Gastroesophageal sphincter (tissue), 4 donors: ENCODE measurements around the gene METAP1D. TPM values are rescaled to one million over a fixed set of nuclear protein-coding genes. Genes with fewer than 3 reads are reported as not detected.

ENCODE experiments used
- ATAC-seq: fragments of 150-250 bp; one replicate; pipeline ENCODE4 v1.9.1; 2016; ENCODE audit warnings: mild to moderate bottlenecking, moderate library complexity
- H3K27ac ChIP-seq, 4 donors: fragments of 200-600 bp; sonication (generic) in 3 of 4; 1 replicate in 3 of 4; 2 replicates in 1 of 4; pipeline ENCODE4 v1.5.1; 2016 to 2019
- H3K27me3 ChIP-seq: fragments of 200-600 bp; sonication (generic); one replicate; pipeline ENCODE4 v1.5.1; 2019
- H3K36me3 ChIP-seq, 2 donors: fragments of 200-600 bp; sonication (generic); one replicate each; pipeline ENCODE4 v1.5.1; 2019; ENCODE audit warnings: control low read depth in 1 of 2
- H3K4me1 ChIP-seq, 3 donors: fragments of 200-600 bp; sonication (generic); 1 replicate in 2 of 3; 2 replicates in 1 of 3; pipeline ENCODE4 v1.5.1; 2016 to 2019; ENCODE audit warnings: control low read depth in 2 of 3
- H3K4me3 ChIP-seq, 2 donors: fragments of 200-600 bp; sonication (generic); one replicate each; pipeline ENCODE4 v1.5.1; 2019; ENCODE audit warnings: mild to moderate bottlenecking in 1 of 2, moderate library complexity in 1 of 2
- H3K9me3 ChIP-seq, 3 donors: fragments of 200-600 bp; sonication (generic); one replicate each; pipeline ENCODE4 v1.5.1; 2017 to 2019; ENCODE audit warnings: control low read depth in 2 of 3
- EP300 ChIP-seq: sonication (generic); formaldehyde crosslinking; IDR thresholded peaks from one replicate; pipeline ENCODE4 v1.6.1; 2017; ENCODE audit warnings: antibody characterized with exemption, mild to moderate bottlenecking
- POLR2A ChIP-seq, 2 donors: fragments of 450-650 bp; IDR thresholded peaks; one replicate each; pipeline ENCODE4 v1.6.1; 2017; ENCODE audit warnings: antibody characterized with exemption in 2 of 2, mild to moderate bottlenecking in 2 of 2, moderate library complexity in 1 of 2
- POLR2AphosphoS5 ChIP-seq: sonication (generic); formaldehyde crosslinking; IDR thresholded peaks from one replicate; pipeline ENCODE4 v1.6.1; 2017; ENCODE audit warnings: antibody characterized with exemption
- WGBS, 2 donors: methylation state at CpG; one replicate each; pipeline ENCODE4 v1.1.5; 2018; ENCODE audit warnings: low coverage in 1 of 2; 5-methylcytosine and 5-hydroxymethylcytosine counted together
- total RNA-seq, 4 donors: library from RNA; depleted of rRNA; stranded (reverse); fragments of >200 nt; gene quantifications; one replicate each; pipeline ENCODE4 v1.1.0, GENCODE V29; 2016
- TF ChIP-seq, protein P1 (sequence below), 4 experiments: fragments of 200-600 bp in 2 of 4; fragments of 450-650 bp in 2 of 4; sonication (generic) in 1 of 4; IDR thresholded peaks; one replicate each; pipeline ENCODE4 v1.5.1; 2017 to 2019; ENCODE audit warnings: antibody characterized with exemption in 4 of 4, mild to moderate bottlenecking in 2 of 4, moderate library complexity in 2 of 4

METAP1D gene
- total RNA-seq, 4 donors from 2014 or later, result 1.8 to 9.2 (median 4.2) TPM

DNA sequence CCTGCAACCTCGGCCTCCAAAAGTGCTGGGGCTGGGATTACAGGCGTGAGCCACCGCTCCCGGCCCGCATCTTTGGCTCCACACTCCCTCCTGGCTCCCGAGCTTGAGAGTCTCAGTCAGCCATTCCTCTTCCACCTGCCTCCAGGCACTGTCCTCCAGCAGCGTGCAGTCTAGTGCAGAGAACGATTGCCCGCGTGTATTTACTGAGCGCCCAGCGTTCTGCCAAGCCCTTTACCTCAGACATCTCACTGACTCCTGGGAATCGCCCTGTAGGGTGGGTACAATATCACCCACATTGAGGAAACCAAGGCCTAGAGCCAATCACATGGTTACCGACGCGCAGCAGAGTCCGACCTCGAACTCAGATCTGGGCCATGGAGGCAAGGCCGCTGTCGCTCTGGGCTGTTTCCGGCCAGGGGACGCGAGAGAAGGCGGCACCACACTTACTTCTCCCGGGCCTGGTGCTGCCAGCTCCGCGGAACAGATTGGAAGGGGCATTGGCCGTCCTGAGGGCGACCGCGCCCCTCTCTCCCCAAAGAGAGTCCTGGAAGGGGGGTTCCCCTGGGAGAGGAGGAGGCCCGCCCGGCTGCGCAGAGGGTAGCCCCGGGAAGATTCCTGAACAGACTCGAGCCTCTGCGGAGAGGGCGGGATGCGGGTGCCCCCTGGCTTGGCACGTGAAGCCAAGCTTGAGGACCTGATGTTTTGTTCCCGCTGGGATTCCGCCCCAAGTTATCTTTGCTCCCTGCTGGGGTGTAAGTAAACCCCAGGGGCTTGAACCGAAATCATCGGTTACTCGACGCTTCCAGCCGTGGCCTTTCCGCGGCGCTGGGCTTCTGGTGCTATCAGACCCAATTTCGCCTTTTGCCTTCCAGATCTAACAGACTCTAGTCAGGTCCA is 108.2 kb downstream of the METAP1D start:
- H3K27ac ChIP-seq, result no peak overlapping the region
- no peaks in the 10 kb centered on the region for H3K9me3 ChIP-seq
- H3K4me3 ChIP-seq, result no peak overlapping the region
- ATAC-seq, result no peak
- peaks cover 84% of the 10 kb centered on the region for H3K27me3 ChIP-seq
- H3K36me3 ChIP-seq, result no peaks in the 10 kb centered on the region
- H3K4me1 ChIP-seq, result peaks cover 0 to 36% (median 11%) of the 10 kb centered on the region in 3 donors
- TF ChIP-seq POLR2A (IDR thresholded peaks at IDR 0.05) (no peak), POLR2AphosphoS5 (no peak), EP300 (no peak)
- TF ChIP-seq, protein P1, sequence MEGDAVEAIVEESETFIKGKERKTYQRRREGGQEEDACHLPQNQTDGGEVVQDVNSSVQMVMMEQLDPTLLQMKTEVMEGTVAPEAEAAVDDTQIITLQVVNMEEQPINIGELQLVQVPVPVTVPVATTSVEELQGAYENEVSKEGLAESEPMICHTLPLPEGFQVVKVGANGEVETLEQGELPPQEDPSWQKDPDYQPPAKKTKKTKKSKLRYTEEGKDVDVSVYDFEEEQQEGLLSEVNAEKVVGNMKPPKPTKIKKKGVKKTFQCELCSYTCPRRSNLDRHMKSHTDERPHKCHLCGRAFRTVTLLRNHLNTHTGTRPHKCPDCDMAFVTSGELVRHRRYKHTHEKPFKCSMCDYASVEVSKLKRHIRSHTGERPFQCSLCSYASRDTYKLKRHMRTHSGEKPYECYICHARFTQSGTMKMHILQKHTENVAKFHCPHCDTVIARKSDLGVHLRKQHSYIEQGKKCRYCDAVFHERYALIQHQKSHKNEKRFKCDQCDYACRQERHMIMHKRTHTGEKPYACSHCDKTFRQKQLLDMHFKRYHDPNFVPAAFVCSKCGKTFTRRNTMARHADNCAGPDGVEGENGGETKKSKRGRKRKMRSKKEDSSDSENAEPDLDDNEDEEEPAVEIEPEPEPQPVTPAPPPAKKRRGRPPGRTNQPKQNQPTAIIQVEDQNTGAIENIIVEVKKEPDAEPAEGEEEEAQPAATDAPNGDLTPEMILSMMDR (IDR thresholded peaks at IDR 0.05), result no peak
- 11 to 15% methylated on average over 11 to 13 of the region's 51 CpGs for WGBS, 2 donors

DNA sequence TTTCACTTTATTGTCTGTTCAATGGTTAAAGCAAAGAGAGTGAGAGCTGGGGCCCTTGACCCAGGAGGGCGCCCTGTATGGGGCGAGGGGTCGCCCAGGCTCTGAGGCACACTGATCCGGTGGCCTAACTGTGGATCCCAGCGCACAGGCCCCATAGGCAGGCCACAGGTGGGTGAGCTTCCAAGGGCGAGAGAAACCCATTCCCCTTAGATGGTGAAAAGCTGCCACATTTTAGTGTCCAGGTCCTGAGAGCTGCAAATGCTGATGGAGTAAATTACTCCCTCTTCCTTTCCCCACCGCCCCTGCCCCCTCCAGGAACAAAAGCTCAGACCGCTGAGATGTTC is 108.8 kb downstream of the METAP1D start:
- Histone ChIP-seq H3K27ac (no peak overlapping the region), H3K4me3 (no peak overlapping the region), H3K36me3 (no peaks in the 10 kb centered on the region), H3K4me1 (peaks cover 0 to 30% (median 11%) of the 10 kb centered on the region in 3 donors), H3K9me3 (no peaks in the 10 kb centered on the region), H3K27me3 (peaks cover 77% of the 10 kb centered on the region)
- TF ChIP-seq, protein P1 (IDR thresholded peaks at IDR 0.05), result no peak
- TF ChIP-seq POLR2A (IDR thresholded peaks at IDR 0.05) (no peak), EP300 (no peak), POLR2AphosphoS5 (no peak)
- WGBS, 2 donors, result 20% methylated on average over 1 of the region's 8 CpGs; no CpG with 5 or more reads in 1 of the 2 donors
- ATAC-seq, result no peak

DNA sequence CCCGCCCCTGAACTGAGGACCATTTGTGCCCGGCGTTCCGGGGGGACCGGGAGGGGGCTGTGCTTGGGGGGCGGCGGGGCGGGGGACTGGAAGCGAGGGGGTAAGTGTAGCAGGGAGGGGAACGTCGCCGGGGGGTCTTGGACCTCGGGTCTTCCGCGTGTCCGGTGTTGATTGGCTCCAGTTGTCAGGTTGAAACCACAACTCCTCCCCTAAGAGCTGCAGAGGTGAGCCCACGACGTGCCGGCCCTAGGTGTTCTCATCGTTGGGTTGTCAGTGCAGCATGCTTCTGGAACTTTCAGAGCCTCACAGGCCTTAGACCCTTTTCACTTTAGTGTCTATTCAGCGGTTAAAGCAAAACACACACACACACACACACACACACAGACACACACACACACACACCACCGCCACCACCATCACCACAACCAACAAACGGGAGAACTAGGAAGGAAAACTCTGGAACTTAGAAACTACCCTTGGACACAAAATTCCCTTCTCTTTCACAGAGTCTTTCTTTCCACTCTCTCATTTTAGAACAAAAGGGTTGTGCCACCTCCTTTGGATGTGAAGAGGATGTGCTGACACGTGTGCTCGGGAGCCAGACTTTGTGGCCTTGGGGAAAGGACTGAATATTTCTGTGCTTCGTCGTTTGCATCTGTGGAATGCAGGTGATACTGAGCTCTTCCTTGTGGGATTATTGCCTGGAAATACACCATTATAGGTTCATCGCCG is 109.7 kb downstream of the METAP1D start:
- Histone ChIP-seq H3K4me3 (no peak overlapping the region), H3K36me3 (no peaks in the 10 kb centered on the region), H3K27ac (no peak overlapping the region), H3K27me3 (peaks cover 77% of the 10 kb centered on the region), H3K4me1 (peaks cover 0 to 25% (median 11%) of the 10 kb centered on the region in 3 donors), H3K9me3 (no peaks in the 10 kb centered on the region)
- TF ChIP-seq EP300 (no peak), POLR2A (IDR thresholded peaks at IDR 0.05) (no peak), POLR2AphosphoS5 (no peak)
- TF ChIP-seq, protein P1 (IDR thresholded peaks at IDR 0.05), result no peak
- no peak for ATAC-seq
- WGBS, 2 donors, result 46 to 50% methylated on average over 3 to 14 of the region's 29 CpGs

DNA sequence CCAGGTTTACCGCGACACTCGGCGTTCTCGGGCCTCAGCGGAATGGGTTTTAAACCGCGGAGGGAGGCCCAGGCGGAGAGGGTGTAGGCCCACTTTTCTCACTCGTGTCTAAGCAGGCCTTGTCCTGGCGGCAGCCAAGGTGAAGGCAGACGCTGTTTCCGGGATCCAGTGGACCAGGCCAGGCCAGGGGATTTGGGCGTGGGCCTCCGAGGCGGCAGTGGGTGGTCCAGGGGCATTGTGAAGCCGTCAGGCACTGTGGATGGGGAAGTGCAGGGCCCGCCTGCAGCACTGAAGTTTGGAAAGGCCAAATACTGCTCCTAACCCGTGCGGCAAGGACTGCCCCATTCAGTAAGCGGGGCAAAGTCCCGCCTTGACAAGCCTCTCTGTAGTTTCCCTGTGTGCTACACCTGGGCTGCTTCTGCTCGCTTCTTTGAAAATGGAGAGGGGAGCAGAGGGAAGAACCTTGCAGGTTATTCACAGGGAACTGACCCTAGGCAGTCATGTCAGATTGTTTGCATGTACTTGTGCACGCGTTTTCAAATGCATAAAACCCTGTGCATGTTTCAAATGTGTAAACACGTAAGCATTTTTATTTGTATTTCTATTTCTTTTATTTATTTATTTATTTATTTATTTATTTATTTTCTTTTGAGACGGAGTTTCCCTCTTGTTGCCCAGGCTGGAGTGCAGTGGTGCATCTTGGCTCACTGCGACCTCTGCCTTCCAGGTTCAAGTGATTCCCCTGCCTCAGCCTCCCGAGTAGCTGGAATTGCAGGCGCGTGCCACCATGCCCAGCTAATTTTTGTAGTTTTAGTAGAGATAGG is 110.4 kb downstream of the METAP1D start:
- Histone ChIP-seq H3K4me3 (no peak overlapping the region), H3K27me3 (peaks cover 75% of the 10 kb centered on the region), H3K4me1 (peaks cover 0 to 25% (median 11%) of the 10 kb centered on the region in 3 donors), H3K36me3 (no peaks in the 10 kb centered on the region), H3K9me3 (no peaks in the 10 kb centered on the region), H3K27ac (no peak overlapping the region)
- 70 to 73% methylated on average over 7 to 14 of the region's 31 CpGs for WGBS, 2 donors
- ATAC-seq, result no peak
- TF ChIP-seq POLR2AphosphoS5 (no peak), POLR2A (IDR thresholded peaks at IDR 0.05) (no peak), EP300 (no peak)
- TF ChIP-seq, protein P1 (IDR thresholded peaks at IDR 0.05), result no peak
